ENCODE data around the gene CPED1.

GRCh38 chr7:121279822-121280221 lies 291.3 kb downstream of the CPED1 start:
- TF ChIP-seq CTCF (IDR thresholded peaks at IDR 0.05) (no peak), POLR2A (IDR thresholded peaks at IDR 0.05) (no peak)
